ENCODE measurements around the gene TRIM2.

The TRIM2 gene

DNA sequence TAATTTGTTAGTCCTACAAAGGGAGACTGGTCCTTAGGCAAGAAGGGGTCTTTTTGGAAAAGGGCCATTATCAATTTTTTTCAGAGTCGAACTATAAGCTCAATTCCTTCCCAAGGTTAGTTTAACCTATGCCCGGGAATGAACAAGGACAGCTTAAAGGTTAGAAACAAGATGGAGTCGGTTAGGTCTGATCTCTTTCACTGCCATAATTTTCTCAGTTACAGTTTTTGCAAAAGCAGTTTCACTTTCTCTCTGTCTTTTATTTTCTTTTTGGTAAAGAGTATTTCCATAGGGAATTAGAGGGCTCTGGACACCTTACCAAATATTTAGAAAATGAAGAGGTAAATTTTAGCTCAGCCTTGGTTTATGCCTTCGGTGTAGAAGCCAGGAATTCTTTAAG lies 64.1 kb downstream of the TRIM2 start:
- no peaks in the 10 kb centered on the region for H3K79me2 ChIP-seq (ENCODE audit: insufficient read depth, low read depth)
- no peak for TF ChIP-seq CTCF (conservative IDR thresholded peaks at IDR 0.05; ENCODE audit: low read depth, low read length)
- no peak overlapping the region for H2AFZ ChIP-seq (ENCODE audit: low read depth)
- no peak overlapping the region for H3K9ac ChIP-seq
- H3K27ac ChIP-seq: no peak overlapping the region
- H3K4me2 ChIP-seq: no peak overlapping the region
- no peaks in the 10 kb centered on the region for H4K20me1 ChIP-seq (ENCODE audit: insufficient read depth)
- no peaks in the 10 kb centered on the region for H3K4me1 ChIP-seq (ENCODE audit: low read depth, poor library complexity, severe bottlenecking)
- no peaks in the 10 kb centered on the region for H3K27me3 ChIP-seq (ENCODE audit: insufficient read depth, low read depth)
- no peaks in the 10 kb centered on the region for H3K36me3 ChIP-seq (ENCODE audit: insufficient read depth)
- no peak overlapping the region for H3K4me3 ChIP-seq (IDR thresholded peaks at IDR 0.05; ENCODE audit: insufficient read depth, low read depth, low read length)

DNA sequence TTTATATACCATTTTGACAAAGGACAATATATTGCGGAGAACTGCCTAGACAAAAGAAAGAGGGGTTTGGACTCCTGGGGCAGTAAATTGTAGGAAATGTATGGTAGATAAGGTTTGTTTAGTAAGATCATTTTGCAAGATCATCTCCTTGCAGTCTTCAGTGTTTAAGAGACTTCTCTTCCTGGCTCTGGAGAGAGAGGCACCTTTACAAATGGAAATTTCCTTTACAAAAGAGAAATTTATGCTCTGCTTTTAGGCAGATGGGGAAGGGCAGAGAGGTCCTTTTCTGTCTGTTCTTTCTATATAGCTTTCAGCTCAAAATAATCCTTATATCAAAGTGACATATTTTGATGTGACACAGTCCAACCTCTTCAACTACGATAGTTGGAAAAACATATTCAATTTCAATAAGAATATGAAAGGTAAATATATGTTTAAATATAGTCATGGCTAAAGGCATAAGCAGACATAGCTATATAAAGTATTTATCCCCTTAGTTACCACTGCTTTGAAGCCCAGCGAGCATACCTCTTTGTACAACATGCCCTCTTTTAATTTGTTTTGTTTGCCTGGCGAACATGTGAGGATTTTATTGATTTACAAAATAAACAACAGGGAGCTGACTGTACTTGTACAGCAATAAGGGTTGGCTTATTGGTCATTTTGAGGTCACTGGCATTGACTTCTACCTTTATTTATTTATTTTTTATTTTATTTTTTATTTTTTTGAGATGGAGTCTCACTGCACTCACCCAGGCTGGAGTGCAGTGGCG lies 65.2 kb downstream of the TRIM2 start:
- no peak overlapping the region for H3K9ac ChIP-seq
- H3K4me1 ChIP-seq (ENCODE audit: low read depth, poor library complexity, severe bottlenecking): no peaks in the 10 kb centered on the region
- H3K27me3 ChIP-seq (ENCODE audit: insufficient read depth, low read depth): no peaks in the 10 kb centered on the region
- no peak overlapping the region for H3K4me3 ChIP-seq (IDR thresholded peaks at IDR 0.05; ENCODE audit: insufficient read depth, low read depth, low read length)
- no peaks in the 10 kb centered on the region for H3K79me2 ChIP-seq (ENCODE audit: insufficient read depth, low read depth)
- no peak overlapping the region for H2AFZ ChIP-seq (ENCODE audit: low read depth)
- no peaks in the 10 kb centered on the region for H3K36me3 ChIP-seq (ENCODE audit: insufficient read depth)
- H3K27ac ChIP-seq: no peak overlapping the region
- no peaks in the 10 kb centered on the region for H4K20me1 ChIP-seq (ENCODE audit: insufficient read depth)
- no peak overlapping the region for H3K4me2 ChIP-seq
- no peak for TF ChIP-seq CTCF (conservative IDR thresholded peaks at IDR 0.05; ENCODE audit: low read depth, low read length)

DNA sequence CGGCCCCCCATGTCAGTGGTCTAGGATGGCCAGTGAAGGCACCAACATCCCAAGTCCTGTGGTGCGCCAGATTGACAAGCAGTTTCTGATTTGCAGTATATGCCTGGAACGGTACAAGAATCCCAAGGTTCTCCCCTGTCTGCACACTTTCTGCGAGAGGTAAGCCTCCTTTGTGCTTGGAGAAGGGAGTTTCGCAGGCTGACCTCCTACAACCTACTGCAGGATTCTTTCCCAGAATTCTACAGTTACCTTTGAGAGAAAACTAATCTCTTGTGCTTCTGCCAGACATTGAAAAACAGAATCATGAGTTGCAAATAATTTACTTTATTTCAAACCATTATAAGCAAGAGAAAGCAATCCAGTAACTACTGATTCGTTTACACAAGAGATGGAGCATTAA lies 66.1 kb downstream of the TRIM2 start:
- Histone ChIP-seq H3K4me2 (no peak overlapping the region), H3K36me3 (ENCODE audit: insufficient read depth) (no peaks in the 10 kb centered on the region), H3K79me2 (ENCODE audit: insufficient read depth, low read depth) (no peaks in the 10 kb centered on the region), H3K27me3 (ENCODE audit: insufficient read depth, low read depth) (no peaks in the 10 kb centered on the region), H3K4me3 (IDR thresholded peaks at IDR 0.05; ENCODE audit: insufficient read depth, low read depth, low read length) (no peak overlapping the region), H3K4me1 (ENCODE audit: low read depth, poor library complexity, severe bottlenecking) (no peaks in the 10 kb centered on the region), H2AFZ (ENCODE audit: low read depth) (no peak overlapping the region), H4K20me1 (ENCODE audit: insufficient read depth) (no peaks in the 10 kb centered on the region), H3K27ac (no peak overlapping the region), H3K9ac (no peak overlapping the region)
- TF ChIP-seq CTCF (conservative IDR thresholded peaks at IDR 0.05; ENCODE audit: low read depth, low read length): no peak

GRCh38 chr4:153271820-153272219 lies 67.6 kb downstream of the TRIM2 start:
- no peaks in the 10 kb centered on the region for H3K27me3 ChIP-seq (ENCODE audit: insufficient read depth, low read depth)
- no peak overlapping the region for H3K9ac ChIP-seq
- no peaks in the 10 kb centered on the region for H3K4me1 ChIP-seq (ENCODE audit: low read depth, poor library complexity, severe bottlenecking)

More at GRCh38 chr4:153271820-153272219, 67.6 kb downstream of the TRIM2 start:
- no peak overlapping the region for H3K4me2 ChIP-seq
- TF ChIP-seq CTCF (conservative IDR thresholded peaks at IDR 0.05; ENCODE audit: low read depth, low read length): no peak
- H3K36me3 ChIP-seq (ENCODE audit: insufficient read depth): no peaks in the 10 kb centered on the region
- H3K27ac ChIP-seq: no peak overlapping the region
- H3K79me2 ChIP-seq (ENCODE audit: insufficient read depth, low read depth): no peaks in the 10 kb centered on the region
- H3K4me3 ChIP-seq (IDR thresholded peaks at IDR 0.05; ENCODE audit: insufficient read depth, low read depth, low read length): no peak overlapping the region
- no peak overlapping the region for H2AFZ ChIP-seq (ENCODE audit: low read depth)
- H4K20me1 ChIP-seq (ENCODE audit: insufficient read depth): no peaks in the 10 kb centered on the region
